ENCODE results near the gene RTP1. TPM values are rescaled to one million over a fixed set of nuclear protein-coding genes. Genes with fewer than 3 reads are reported as not detected.

RTP1 gene
- total and polyA plus RNA-seq, 10 donors, result not detected

DNA sequence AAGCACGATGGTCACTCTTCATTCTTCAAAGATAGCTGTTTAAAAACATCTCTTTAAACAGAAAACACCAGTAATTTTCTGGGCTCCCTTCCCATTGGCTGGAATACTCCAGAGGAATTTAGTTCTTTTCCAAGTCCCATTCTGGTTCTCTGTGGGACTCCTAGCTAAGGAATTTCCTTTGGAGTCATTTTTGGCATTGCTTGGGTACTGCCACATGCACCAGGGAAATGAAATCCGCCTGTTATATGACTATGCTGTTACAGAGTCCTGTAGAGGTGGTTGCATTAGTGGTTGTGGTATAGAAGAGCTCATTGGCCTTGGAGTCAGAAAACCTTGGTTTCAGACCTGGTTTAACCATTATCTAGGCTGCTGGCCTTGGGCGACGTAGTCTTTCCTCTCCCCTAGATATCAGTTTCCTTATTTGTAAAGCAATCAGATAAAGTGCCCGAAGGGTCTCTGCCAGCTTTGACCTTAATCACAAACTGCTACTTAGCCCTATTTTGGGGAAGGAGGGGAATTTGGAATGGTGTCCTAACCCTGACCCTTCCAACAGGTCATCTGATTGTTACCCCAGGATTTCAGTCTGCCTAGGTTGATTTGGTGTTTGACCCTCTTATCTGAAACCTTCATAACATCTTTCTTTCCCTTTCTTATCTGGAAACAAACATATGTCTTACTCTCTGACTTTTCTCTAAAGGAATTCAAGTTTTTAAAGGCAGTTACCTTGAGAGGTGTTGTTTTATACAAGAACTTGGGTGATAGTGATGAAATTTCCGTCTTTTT, 13.4 kb downstream of the RTP1 start:
- no peaks in the 10 kb centered on the region for H3K36me3 ChIP-seq
- H3K9me3 ChIP-seq, result peaks cover 0 to 7% (median 0%) of the 10 kb centered on the region in 8 donors
- intact Hi-C loops (cut with DNase I; ENCODE audit: low total_unique reads), result loop anchor here (10.0 kb wide), 1 partner anchor 504 kb away; no protein-coding TSS in a partner anchor
- no peak overlapping the region for H3K4me3 ChIP-seq
- H3K27ac ChIP-seq, result no peak overlapping the region
- no peak for DNase-seq
- no peaks in the 10 kb centered on the region for H3K27me3 ChIP-seq (replicated peaks in 1 of 7)
- 58 to 77% (median 71%) methylated on average over 6 of the region's 6 CpGs for WGBS, 5 donors
- TF ChIP-seq, protein P1, sequence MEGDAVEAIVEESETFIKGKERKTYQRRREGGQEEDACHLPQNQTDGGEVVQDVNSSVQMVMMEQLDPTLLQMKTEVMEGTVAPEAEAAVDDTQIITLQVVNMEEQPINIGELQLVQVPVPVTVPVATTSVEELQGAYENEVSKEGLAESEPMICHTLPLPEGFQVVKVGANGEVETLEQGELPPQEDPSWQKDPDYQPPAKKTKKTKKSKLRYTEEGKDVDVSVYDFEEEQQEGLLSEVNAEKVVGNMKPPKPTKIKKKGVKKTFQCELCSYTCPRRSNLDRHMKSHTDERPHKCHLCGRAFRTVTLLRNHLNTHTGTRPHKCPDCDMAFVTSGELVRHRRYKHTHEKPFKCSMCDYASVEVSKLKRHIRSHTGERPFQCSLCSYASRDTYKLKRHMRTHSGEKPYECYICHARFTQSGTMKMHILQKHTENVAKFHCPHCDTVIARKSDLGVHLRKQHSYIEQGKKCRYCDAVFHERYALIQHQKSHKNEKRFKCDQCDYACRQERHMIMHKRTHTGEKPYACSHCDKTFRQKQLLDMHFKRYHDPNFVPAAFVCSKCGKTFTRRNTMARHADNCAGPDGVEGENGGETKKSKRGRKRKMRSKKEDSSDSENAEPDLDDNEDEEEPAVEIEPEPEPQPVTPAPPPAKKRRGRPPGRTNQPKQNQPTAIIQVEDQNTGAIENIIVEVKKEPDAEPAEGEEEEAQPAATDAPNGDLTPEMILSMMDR (IDR thresholded peaks at IDR 0.05 in 8 of 11, conservative IDR thresholded peaks at IDR 0.05 in 3 of 11), result no peak
- no peak for TF ChIP-seq POLR2A (IDR thresholded peaks at IDR 0.05)
- no peak for TF ChIP-seq POLR2AphosphoS5 (IDR thresholded peaks at IDR 0.05)
- peaks cover 0 to 10% (median 3%) of the 10 kb centered on the region in 6 donors for H3K4me1 ChIP-seq

DNA sequence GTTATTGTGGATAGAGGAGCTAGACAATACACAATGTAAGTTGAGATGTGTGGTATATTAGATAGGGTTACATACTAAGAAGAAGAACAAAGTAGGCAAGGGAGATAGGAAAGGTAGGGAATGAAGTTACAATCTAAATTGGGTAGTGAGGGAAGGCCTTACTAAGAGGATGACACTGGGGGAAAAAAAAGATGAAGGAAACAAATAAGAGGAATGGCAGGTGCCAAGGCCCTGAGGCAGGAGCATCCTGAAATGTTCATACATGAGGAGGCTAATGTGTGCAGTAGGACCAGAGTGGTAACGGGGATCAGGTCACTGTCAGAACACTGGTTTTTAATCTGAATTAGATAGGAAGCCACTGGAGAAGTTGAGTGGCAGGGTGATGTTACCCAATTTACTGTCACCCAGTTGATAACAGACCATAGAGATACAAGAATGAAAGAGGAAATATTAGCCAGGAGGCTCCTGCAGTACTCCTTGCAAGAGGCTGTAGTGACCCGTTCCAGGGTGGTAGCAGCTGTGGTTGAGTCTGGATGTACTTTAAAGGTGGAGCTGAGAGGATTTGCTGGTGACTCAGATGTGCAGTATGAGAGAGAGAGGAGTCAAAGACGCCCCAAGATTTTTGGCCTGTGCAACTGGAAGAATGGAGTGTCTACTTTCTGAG, 14.4 kb downstream of the RTP1 start:
- no peak for DNase-seq
- Histone ChIP-seq H3K36me3 (no peaks in the 10 kb centered on the region), H3K27me3 (replicated peaks in 1 of 7) (no peaks in the 10 kb centered on the region), H3K9me3 (peaks cover 0 to 7% (median 0%) of the 10 kb centered on the region in 8 donors), H3K4me3 (no peak overlapping the region), H3K27ac (no peak overlapping the region), H3K4me1 (peaks cover 0 to 10% (median 3%) of the 10 kb centered on the region in 6 donors)
- intact Hi-C loops (cut with DNase I; ENCODE audit: low total_unique reads), result loop anchor here (10.0 kb wide), 1 partner anchor 503 kb away; no protein-coding TSS in a partner anchor
- no peak for TF ChIP-seq POLR2AphosphoS5 (IDR thresholded peaks at IDR 0.05)
- TF ChIP-seq, protein P1 (IDR thresholded peaks at IDR 0.05 in 8 of 11, conservative IDR thresholded peaks at IDR 0.05 in 3 of 11), result no peak
- no peak for TF ChIP-seq POLR2A (IDR thresholded peaks at IDR 0.05)
- 67 to 87% (median 83%) methylated on average over 3 of the region's 3 CpGs for WGBS, 5 donors

DNA sequence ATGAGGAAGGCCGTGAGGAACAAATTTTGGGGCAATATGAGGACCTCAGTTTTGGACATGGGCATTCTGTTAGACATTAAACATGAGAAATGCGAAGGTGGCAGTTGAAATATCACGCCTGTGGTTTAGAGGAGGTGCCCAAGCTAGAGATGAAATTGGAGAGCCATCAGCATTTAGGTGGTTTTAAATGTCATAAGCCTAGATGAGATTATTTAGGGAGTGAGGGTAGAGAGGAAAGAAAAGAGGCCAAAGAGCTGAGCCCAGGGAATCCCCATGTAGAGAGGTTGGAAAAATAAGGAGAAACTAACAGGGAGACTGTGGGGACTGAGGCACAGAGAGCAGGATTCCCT, 14.9 kb downstream of the RTP1 start:
- Histone ChIP-seq H3K4me1 (peaks cover 0 to 10% (median 3%) of the 10 kb centered on the region in 6 donors), H3K27me3 (replicated peaks in 1 of 7) (no peaks in the 10 kb centered on the region), H3K36me3 (no peaks in the 10 kb centered on the region), H3K27ac (no peak overlapping the region), H3K4me3 (no peak overlapping the region), H3K9me3 (peaks cover 0 to 2% (median 0%) of the 10 kb centered on the region in 8 donors)
- intact Hi-C loops (cut with DNase I; ENCODE audit: low total_unique reads), result loop anchor here (10.0 kb wide), 1 partner anchor 503 kb away; no protein-coding TSS in a partner anchor
- 74 to 90% (median 81%) methylated on average over 3 of the region's 3 CpGs for whole genome bisulfite sequencing, 5 donors
- no peak for DNase-seq
- TF ChIP-seq POLR2AphosphoS5 (IDR thresholded peaks at IDR 0.05) (no peak), POLR2A (IDR thresholded peaks at IDR 0.05) (no peak)
- TF ChIP-seq, protein P1 (IDR thresholded peaks at IDR 0.05 in 8 of 11, conservative IDR thresholded peaks at IDR 0.05 in 3 of 11), result no peak

DNA sequence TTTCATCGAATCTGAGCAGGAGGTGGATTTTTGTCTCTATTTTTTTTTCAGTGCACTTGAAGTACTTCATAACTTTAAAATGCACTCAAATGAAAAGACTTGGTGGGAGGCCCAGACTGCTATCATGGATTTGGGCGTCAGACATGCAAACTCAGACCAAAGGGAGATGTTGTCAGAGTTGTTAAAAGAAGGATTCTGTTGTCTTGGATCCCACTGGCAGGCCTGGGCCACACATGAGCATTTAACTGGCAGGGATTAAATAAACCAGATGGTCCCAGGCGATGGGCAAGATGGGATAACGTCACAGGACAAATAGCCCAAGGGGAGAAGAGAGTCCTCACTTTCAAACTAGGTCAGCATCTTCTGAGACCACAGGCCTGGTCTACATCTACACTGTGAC, 15.4 kb downstream of the RTP1 start:
- WGBS, 5 donors, result 75 to 85% (median 81%) methylated on average over 4 of the region's 4 CpGs
- H3K4me3 ChIP-seq, result no peak overlapping the region

More for the DNA sequence above, 15.4 kb downstream of the RTP1 start:
- Histone ChIP-seq H3K36me3 (no peaks in the 10 kb centered on the region), H3K27ac (no peak overlapping the region), H3K27me3 (replicated peaks in 1 of 7) (no peaks in the 10 kb centered on the region), H3K4me1 (peaks cover 0 to 10% (median 3%) of the 10 kb centered on the region in 6 donors), H3K9me3 (no peaks in the 10 kb centered on the region)
- intact Hi-C loops (cut with DNase I; ENCODE audit: low total_unique reads), result loop anchor here (10.0 kb wide), 1 partner anchor 502 kb away; no protein-coding TSS in a partner anchor
- DNase-seq, result no peak
- TF ChIP-seq POLR2AphosphoS5 (IDR thresholded peaks at IDR 0.05) (no peak), POLR2A (IDR thresholded peaks at IDR 0.05) (no peak)
- TF ChIP-seq, protein P1 (IDR thresholded peaks at IDR 0.05 in 8 of 11, conservative IDR thresholded peaks at IDR 0.05 in 3 of 11), result no peak

Data from spleen (tissue), 11 donors.